Muscle of back (tissue), 11 donors: ENCODE data around the gene RPTOR. TPM values are rescaled to one million over a fixed set of nuclear protein-coding genes. Genes with fewer than 3 reads are reported as not detected.
"Not testable (repeated sequence)": the region's sequence is repeated elsewhere in the genome, so short reads cannot be mapped to it uniquely, and the experiment has no call there.

Experiments used
- DNase-seq, 3 donors: peaks; one replicate each; pipeline versions ENCODE4 v3.0.0 to v3.0.0-alpha.2; 2013
- polyA plus RNA-seq, 10 donors: library from polyadenylated mRNA; unstranded; fragments of 120-200 nt; gene quantifications; one replicate each; pipeline ENCODE4 v1.2.1, GENCODE V29; 2013; ENCODE audit not compliant: insufficient read length in 10 of 10

The RPTOR gene
- polyA plus RNA-seq, 10 donors: 18.8 to 24.3 (median 21.2) TPM

DNA sequence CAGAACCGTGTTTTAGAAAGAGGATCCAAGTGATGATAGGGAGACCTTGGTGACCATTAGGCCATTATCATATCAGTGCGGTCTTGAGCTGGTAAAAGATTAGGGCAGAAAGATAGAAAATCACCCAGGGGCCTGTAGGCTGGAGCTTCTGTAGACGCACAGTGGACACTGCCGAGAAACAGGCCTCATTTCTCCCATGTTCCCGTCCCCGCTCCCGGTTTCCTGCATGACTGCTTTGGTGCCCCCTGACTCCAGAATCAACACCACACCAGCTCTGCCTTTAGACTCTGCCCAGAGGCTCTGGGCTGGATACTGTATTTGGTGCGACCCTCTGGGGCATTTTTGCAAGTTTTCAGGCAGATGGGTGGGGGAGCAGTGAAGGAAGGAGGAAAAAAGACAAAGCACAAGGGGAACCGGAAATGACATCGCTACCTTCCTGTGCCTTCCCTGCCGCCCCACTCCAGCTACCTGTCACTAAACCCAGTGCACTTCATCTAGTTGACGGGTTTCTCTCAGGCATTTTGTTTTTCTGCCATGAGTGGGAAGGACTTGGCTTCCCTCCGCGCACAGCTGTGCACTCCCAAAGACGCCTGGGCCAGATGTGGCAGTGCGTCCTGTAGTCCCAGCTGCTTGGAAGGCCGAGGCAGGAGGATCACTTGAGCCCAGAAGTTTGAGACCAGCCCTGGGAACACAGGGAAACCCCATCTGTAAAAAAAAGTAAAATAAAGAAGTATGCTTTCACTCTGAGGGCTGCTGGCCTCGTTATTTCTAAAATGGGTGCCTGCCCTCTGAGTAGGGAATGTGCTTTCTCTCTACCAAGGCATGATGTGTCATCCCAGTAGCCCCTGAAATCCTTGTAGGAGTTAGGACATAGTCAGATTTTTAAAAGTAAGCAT is 214.1 kb downstream of the RPTOR start:
- peak in 1 of 3 donors; percentile 73 for DNase-seq

DNA sequence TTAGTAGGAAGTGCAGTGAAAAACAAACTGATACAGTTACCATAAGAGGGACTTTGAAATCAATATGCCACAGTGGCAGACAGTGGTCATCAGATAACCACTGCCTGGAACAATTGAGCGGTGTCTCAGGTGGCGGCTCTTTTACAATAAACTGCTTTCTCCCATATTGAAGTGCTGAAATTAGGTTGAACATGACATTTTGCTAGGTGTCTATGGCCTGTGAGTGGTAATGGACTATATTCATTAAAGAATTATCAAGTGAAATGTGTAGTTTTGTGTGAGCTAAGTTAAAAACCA is 214.7 kb downstream of the RPTOR start:
- no peak for DNase-seq

DNA sequence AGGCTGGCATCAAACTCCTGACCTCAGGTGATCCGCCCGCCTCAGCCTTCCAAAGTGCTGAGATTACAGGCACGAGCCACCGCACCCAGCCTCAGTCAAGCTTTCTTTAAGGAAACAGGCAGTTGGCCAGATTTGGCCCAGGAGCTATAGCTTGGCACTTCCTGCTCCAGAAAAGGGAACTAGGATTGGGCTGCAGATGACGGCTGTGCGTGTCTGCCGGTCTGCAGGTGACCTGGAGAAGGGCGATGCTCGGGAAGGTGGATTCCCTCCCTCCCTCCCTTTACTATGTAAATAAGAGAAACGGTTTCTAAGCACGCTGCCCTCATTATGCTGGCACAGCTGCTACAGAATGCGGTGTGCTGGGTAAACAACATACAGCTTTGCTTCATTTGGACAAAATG is 215.9 kb downstream of the RPTOR start:
- DNase-seq: no peak

DNA sequence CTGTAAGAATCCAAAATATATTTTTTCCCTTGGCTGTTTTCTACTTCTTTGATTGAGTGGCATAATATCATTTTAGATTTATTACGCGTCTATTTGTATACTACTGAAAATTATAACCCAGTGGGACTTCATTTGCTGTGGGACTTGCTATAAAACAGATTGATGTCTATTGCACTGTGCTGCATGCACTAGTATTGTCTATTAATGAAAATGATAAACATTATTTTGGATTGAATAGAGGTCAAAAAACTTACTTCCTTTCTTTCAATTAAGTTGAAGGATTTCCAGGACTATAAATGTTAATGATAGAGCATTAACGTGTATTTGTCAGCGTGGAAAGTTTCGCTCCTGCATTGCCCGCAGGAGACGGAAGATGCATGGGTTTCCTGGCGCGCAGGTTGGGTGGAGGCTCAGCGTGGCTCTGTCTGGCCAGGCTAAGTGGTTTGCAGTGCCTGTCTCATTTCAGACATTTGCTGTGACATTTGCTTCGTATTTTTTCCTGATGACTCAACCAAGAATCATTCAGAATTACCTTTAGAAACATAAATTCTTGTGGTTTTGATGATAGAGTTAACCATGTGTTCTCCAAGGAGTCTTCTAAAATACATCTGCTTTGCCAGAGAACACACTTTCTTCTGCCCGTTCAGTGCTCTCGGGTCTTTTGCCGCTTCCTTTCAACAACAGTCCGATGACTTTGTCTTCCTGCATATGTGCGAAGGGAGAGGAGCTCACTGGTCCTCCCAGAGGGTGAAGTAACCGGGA is 216.7 kb downstream of the RPTOR start:
- peak in 1 of 3 donors; percentile 62 for DNase-seq

DNA sequence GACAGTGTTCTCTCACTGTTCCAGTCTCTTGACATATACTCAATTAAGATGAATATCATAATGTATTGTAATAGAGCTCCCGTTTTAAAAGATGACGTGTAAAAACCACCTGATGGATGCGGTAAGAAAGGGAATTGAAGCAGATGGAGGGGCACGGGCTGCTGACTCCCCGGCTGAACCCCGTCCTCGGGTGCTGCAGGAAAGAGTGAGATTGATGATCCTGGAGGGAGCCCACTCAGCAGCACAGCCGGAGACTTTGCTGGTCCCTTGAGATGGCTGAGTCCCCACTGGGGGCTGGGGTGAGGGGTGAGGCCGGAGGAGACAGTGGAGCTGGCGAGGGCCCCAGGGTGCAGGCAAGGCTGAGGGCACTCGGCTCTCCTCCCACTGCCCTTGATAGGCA is 217.4 kb downstream of the RPTOR start:
- DNase-seq: no peak

DNA sequence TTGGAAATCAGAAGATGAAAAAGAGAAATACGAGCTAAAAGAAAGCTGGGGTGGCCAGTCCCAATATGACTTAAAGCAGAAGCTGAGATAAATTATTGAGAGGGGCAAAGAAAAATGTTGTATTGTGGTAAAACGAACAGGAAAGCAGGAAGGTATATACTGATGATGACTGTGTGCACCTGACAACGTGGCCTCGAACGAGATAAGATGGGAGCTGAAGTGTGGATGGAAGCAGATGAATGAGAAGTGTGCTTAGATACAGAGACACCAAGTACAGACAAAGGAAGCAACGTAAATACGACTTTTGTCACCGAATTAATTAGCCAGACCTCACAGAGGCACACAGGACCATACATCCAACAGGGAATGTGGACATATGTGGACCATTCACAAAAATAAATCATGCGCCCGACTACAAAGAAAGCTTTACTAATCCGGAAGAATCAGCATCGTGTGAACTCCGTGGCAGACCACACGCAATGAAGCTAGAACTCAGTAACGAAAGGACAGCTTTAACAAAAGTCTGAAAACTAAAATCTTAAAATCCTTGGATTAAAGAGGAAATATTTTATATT is 218.7 kb downstream of the RPTOR start:
- no peak for DNase-seq

DNA sequence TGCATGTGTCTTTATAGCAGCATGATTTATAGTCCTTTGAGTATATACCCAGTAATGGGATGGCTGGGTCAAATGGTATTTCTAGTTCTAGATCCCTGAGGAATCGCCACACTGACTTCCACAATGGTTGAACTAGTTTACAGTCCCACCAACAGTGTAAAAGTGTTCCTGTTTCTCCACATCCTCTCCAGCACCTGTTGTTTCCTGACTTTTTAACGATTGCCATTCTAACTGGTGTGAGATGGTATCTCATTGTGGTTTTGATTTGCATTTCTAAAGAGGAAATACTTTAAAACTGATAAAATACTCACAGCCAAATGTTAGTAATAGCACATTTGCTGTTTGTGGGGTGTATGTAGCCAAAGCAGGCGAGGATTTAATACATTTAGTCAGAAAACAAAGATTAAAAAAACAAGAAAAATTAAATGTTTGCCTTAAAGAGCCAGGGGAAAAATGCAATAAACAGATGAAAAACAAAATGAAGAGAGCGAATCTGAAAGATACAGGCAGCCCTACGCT is 220.0 kb downstream of the RPTOR start:
- not testable (repeated sequence) for DNase-seq

DNA sequence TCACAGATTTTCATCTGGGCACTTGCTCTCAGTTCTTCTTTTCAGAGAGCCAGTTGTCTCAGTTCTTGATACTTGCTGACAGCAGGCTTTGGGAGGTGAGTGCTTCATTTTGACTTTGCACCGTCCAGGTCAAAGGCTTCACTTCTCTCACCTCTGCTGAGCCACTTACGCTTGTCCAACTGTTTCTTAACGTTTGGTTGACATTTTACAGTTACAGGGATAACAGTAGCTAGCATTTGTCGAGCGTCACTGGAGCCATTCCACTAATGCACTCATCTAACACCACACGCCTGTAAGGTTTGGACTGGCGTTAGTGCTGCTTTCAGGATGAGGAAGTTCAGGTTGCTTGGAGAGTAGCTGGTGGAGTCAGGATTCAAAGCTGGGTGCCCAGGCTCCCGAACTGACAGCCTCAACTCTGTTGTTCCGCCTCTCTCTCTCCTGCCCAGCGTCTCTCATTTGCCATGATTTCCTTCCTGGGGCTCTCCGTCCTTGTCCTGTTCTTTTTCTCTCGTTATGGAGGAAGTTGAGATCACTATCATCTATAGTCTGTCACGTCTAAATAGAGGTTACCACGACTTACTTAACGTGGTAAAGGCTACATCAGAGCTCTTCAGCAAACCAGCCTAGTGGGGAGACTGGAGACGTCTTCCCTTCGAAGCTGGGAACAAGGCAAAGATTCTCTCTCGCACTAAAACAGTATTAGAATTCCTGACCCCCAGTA is 220.8 kb downstream of the RPTOR start:
- DNase-seq: no peak

DNA sequence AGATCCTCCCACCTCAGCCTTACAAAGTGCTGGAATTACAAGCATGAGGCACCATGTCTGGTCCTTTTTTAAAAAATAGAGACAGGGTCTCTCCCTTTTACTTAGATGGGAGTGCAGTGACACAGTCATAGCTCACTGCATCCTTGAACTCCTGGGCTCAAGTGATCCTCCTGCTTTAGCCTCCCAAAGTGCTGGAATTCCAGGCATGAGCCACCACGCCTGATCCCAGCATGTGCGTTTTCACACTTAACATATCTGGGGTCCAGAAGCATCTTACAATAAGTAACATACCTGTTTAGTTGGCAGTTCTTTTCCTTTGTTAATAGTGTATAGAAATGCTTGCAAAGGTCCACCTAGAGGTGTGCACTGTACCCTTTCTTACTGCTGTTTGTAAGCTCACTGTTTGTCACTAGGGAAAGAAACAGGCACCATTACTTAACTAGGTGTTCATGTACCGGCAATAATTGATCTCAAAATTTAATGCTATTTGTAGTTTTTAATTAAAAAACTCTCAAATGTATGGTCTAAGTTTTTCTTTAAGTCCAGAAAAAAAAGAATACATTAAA is 221.7 kb downstream of the RPTOR start:
- no peak for DNase-seq

DNA sequence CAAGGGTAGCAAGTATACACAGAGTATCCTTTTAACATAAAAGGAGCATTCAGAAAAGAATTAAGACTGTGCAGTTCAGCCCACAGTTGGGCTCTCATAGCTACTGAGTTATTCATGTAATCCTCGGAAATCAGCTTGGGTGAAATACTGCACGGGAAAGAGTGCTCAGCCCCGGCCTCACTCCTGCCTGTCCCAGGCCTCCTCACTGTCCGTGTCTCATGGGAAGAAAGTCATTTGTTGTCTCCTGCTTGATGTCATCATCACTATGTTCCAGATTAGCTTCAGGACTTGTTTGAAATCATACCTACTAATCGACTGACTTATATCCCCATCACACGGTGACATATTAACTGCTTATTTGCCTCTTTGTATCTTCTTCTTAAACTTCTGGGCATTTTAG is 223.8 kb downstream of the RPTOR start:
- DNase-seq: no peak

DNA sequence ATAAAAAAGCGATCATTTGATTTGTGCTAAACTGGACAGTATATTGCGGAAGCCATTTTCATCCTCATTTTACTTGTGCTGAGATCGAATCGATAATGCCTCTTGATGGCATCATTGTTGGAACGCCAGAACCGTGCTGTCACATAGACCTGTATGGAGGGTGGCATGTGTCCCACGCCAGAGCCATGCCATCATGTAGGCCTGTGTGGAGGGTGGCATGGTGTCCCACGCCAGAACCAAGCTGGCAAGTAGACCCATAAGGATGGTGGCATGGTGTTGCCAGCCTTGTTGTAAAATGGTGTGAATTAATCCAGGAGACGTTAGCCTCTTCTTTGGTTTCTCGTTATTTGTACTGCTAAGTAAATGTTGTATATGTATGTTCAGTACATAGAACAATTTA is 224.3 kb downstream of the RPTOR start:
- no peak for DNase-seq

DNA sequence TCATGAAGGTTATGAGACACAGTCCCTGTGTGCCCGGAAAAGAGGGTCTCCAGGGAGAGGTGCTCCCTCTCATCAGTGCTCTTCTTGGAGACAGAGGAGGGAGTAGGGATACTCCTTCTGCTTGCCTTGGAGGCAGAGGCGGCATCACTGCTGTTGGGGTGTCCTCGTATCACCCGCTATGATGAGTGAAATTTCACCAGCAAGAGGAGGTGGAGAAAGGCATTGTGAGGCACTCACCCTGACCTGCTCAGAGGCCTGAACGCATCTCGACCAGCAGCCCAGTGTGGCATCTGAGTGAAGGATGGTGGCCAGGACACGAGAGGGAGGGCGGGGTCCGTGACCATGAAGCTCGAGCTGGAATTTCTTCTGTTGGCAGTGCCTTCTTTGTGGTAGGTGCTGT is 224.9 kb downstream of the RPTOR start:
- no peak for DNase-seq

DNA sequence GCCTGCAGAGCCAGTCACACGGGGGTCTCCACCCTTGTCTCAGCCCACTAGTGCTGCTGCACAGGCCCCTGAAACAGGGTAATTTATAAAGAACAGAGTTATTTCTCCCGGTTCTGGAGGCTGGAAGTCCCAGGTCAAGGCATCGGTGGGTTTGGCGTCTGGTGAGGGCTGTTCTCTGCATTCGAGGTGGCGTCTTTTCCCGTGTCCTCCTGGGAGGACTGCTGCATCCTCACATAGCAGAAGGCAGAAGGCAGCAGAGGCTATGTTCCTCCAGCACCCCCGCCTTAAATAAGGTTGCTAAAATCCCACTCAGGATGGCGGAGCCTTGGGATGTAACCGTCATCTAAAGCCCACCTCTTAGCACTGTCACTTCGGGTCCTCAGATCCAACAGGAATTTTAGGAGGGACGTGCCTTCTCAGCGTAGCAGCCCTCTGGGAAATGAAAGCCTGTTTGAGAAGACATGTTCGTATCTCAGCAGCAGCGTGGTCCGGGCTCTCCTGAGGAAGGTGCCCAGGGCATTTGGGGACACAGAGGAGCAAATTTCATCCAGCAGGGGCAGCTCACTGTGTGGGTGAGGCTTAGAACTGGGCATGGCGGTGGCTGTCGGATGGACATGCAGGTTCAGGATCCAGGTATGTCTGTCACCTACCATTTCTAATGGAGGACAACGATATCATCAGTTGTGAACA is 225.4 kb downstream of the RPTOR start:
- no peak for DNase-seq

DNA sequence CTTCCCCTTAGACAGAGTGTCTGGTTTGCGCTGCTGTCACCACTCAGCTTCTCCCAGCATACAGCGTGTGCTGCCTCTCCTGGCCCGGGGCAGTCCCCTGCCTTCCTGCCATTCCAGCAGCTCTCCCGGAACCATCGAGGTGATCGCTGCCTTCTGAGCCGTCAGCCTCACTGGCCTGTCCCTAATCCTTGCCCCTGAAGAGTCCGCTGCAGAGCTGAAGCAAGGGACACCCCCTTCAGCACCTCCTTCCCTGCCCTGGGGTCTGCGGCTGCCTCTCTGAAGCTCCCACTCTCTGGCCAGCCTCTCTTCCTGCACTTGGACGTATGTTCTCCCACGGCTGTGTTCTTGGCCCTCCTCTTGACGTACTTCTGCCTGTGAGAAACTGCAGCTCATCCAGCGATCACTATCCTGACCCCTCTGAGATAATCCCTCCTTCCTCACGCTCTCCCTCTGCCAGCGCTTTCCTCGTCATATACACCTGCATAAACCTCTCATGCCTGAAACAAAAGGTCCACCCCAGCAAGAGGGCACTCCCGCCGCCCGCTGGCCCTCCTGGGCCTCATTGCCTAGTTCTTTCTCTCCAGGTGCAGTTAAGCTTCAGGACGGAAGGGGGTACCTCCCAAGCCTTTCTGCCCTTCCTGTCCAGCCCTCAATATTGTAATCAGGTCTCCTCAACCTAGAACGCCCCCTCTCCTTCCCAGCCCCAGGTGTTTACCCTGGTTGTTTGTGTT is 226.4 kb downstream of the RPTOR start:
- DNase-seq: no peak

DNA sequence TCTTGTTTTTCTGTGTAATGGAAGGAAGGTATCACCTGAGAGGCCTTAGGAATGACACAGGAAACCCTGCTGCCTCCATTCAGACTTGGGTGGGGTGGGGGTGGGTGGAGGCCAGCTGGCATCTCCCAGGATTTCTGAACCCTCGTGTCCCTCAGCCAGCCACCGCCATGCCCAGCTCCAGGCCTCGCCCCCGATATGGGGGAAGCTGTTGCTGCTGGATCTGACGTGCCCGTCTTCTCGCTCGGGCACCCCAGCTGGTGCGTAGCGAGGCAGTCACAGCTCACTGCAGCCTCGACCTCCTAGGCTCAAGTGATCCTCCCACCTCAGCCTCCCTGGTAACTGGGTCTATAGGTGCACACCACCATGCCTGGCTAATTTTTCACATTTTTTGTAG is 227.0 kb downstream of the RPTOR start:
- no peak for DNase-seq

DNA sequence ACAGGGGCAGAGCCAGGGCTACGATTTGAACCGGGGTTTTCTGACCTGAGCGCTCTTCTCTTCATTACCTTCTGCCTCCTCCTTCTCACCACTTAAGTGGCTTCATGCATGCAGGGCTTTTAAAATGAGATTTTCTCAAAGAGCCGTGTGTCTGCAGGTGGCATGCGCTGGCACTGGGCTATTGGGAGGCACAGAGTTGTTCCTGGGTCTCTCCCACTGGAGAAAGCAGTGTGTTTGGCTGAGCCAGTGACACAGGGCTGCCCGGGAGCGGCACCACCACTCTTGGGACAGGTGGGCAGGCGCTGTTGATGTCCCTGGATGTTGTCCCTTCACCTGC is 228.2 kb downstream of the RPTOR start:
- no peak for DNase-seq

DNA sequence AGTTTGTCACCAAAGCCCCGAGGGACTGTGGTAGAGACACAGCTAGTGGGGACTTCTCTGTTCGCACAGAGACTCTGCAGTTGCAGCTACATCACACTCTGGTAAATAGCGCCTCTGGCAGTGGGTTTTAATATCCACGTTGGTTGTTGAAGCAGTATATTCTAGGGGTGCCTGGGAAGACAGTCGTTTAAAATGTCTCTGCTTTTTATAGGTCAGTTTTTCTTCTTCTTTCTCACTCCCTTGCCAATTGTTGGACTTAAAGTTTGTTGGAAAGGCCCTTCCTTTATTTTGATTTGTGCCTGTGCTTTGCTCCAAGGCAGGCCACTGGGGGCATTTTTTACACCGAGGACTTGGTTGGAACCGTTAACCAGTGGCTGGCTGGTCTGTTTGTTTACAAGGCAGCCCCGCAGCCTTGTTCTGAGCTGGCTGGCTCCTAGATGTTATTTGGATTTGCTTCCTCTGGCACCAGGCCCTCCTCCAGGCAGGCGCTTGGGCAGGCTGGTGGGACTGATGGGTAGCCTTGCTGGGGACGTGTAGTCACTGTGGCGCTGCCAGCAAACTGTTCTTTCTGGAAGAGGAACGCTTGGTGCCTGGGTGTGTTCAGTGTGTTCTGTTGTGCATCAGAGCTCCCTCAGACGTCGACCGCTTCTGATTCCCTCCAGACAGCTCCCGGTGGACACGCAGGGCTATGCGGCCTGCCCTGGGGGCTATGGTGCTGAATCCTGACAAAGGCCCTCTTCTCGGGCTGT is 228.8 kb downstream of the RPTOR start:
- no peak for DNase-seq

DNA sequence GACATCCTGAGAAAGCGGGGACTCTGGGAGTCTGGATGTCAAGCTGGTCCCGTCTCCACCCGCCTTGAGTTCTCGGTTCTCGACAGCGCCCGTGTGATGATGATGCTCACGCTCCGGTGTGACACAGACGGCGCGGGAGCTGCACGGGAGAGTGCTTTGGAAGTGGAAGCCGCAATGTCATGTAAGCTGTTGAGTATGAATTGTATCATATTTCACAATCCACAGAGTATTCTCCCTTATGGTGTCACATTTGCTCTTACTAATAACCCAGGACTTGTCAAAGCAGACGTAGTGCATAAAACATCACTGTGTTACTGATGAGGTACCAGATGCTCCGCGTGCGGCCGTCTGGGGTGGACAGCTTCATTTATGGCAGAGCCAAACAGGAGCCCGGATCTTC is 229.5 kb downstream of the RPTOR start:
- DNase-seq: no peak

DNA sequence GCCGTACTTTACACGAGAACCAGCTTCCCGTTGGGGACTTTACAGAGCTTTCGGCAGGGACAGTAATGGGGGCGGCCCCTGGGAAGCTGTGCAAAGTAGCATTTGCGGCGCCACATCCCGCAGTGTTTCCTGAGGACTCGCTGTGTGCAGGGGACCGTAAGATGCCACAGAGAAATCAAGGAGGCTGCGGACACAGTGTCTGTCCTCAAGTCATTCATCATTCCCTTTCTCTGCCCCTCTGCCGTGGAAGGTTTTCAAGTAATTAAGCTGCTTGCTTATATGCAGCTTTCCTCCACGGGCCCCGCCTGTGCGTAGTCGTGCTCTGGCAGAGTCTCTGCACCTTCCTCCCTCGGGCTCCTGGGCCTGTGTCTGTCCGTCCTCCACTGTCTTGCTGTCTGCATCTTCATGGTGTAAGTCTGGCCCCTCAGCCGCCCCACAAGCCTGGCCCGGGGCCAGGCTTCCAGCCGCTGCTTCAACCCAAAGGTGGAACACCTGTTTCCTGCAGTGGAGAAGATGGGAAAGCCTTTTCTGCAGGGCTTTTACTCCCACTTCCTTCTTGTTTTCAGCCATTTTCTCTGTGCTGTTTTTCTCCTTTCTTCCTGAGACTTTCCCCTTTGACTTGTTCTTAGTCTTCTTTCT is 230.1 kb downstream of the RPTOR start:
- DNase-seq: no peak
